Upper lobe of right lung (tissue), 1 donor: ENCODE measurements around the gene NPFFR1. TPM values are rescaled to one million over a fixed set of nuclear protein-coding genes. Genes with fewer than 3 reads are reported as not detected.

Source experiments
- ATAC-seq: fragments of 200-7000 bp; cut with Tn5 transposase; one replicate; pipeline ENCODE4 v1.9.1; 2020; ENCODE audit warnings: mild to moderate bottlenecking, moderate library complexity
- DNase-seq: peaks from one replicate; pipeline ENCODE4 v3.0.0-alpha.2; 2020
- H3K27ac ChIP-seq: fragments of 200-600 bp; one replicate; pipeline ENCODE4 v1.8.0; 2022
- H3K27me3 ChIP-seq: fragments of 200-600 bp; one replicate; pipeline ENCODE4 v1.8.0; 2022; ENCODE audit warnings: mild to moderate bottlenecking
- H3K36me3 ChIP-seq: fragments of 200-600 bp; one replicate; pipeline ENCODE4 v1.8.0; 2022
- H3K4me1 ChIP-seq: fragments of 200-600 bp; one replicate; pipeline ENCODE4 v1.8.0; 2022
- H3K4me3 ChIP-seq: fragments of 200-600 bp; one replicate; pipeline ENCODE4 v1.8.0; 2022; ENCODE audit warnings: mild to moderate bottlenecking
- H3K9me3 ChIP-seq: fragments of 200-600 bp; one replicate; pipeline ENCODE4 v1.8.0; 2022
- intact Hi-C: fragments of 100-400 bp; cut with DNase I; formaldehyde crosslinking; loops from one replicate; pipeline ENCODE4 v1.11.0; 2022
- total RNA-seq: library from RNA; stranded (reverse); fragmentation: NEBNext Ultra II Directional; extraction: Animal tissue kit (Norgen Biotek cat#: 25700); gene quantifications from one replicate; pipeline ENCODE4 v1.2.1, GENCODE V29; 2021
- TF ChIP-seq, protein P1 (sequence below): fragments of 200-600 bp; IDR thresholded peaks from one replicate; pipeline ENCODE4 v1.8.0; 2022; ENCODE audit warnings: antibody characterized with exemption
- donor health status: DM: no; HTN: yes; CAD: no; lungs with severe emphysema.

NPFFR1 gene
- total RNA-seq, 1 donor from 2014 or later = 1.1 TPM

DNA sequence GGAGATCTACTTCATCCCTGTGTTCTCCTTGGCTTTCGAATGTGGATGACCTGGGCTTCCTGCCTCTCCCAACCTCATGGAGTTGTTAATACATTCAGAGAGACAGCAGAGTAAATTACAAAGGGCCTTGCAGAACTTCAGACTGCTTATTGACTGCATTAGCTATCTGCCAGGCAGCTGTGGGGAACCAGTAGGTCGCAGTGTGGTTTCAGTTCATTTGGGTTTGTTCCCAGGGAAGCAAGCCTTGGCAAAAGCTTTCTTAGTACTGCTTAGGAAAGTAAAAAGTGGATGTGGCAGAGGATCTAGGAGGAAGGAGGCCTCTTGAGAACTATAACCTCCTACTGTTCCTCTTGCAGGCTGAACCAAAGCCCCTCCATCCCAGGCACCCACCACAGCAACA, 9.2 kb downstream of the NPFFR1 start:
- intact Hi-C loops = loop anchor here (10.0 kb wide), 1 partner anchor 90 kb away; no protein-coding TSS in a partner anchor
- Histone ChIP-seq H3K4me3 (no peak overlapping the region), H3K4me1 (peaks cover 7% of the 10 kb centered on the region), H3K9me3 (no peaks in the 10 kb centered on the region), H3K36me3 (no peaks in the 10 kb centered on the region), H3K27me3 (no peaks in the 10 kb centered on the region), H3K27ac (no peak overlapping the region)
- TF ChIP-seq, protein P1, sequence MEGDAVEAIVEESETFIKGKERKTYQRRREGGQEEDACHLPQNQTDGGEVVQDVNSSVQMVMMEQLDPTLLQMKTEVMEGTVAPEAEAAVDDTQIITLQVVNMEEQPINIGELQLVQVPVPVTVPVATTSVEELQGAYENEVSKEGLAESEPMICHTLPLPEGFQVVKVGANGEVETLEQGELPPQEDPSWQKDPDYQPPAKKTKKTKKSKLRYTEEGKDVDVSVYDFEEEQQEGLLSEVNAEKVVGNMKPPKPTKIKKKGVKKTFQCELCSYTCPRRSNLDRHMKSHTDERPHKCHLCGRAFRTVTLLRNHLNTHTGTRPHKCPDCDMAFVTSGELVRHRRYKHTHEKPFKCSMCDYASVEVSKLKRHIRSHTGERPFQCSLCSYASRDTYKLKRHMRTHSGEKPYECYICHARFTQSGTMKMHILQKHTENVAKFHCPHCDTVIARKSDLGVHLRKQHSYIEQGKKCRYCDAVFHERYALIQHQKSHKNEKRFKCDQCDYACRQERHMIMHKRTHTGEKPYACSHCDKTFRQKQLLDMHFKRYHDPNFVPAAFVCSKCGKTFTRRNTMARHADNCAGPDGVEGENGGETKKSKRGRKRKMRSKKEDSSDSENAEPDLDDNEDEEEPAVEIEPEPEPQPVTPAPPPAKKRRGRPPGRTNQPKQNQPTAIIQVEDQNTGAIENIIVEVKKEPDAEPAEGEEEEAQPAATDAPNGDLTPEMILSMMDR = no peak
- DNase-seq = no peak
- ATAC-seq = peak; percentile 65

DNA sequence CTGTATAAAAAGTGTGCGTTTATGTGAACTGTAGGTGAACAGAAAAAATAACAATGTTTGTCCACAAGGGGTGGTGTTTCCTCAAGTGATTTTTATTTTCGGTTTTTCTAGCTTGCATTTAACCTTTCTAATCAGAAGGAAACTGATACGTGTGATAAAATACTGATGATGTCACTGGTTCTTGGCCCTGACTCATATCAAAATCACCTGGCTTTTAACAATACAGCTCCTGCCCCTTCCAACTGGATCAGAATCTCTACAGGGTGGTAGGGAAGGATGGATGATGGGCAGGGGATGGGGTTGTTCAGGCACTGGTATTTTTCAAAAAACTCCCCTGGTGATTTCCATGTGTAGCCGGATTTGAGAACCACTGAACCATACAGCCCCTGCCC, 10.9 kb downstream of the NPFFR1 start:
- peaks cover 7% of the 10 kb centered on the region for H3K4me1 ChIP-seq
- TF ChIP-seq, protein P1 = peak; percentile 58
- H3K27ac ChIP-seq = no peak overlapping the region
- intact Hi-C loops = loop anchor here (10.0 kb wide), 1 partner anchor 92 kb away; no protein-coding TSS in a partner anchor
- DNase-seq = no peak
- no peaks in the 10 kb centered on the region for H3K27me3 ChIP-seq
- no peaks in the 10 kb centered on the region for H3K9me3 ChIP-seq
- no peaks in the 10 kb centered on the region for H3K36me3 ChIP-seq
- ATAC-seq = peak; percentile 18
- no peak overlapping the region for H3K4me3 ChIP-seq

DNA sequence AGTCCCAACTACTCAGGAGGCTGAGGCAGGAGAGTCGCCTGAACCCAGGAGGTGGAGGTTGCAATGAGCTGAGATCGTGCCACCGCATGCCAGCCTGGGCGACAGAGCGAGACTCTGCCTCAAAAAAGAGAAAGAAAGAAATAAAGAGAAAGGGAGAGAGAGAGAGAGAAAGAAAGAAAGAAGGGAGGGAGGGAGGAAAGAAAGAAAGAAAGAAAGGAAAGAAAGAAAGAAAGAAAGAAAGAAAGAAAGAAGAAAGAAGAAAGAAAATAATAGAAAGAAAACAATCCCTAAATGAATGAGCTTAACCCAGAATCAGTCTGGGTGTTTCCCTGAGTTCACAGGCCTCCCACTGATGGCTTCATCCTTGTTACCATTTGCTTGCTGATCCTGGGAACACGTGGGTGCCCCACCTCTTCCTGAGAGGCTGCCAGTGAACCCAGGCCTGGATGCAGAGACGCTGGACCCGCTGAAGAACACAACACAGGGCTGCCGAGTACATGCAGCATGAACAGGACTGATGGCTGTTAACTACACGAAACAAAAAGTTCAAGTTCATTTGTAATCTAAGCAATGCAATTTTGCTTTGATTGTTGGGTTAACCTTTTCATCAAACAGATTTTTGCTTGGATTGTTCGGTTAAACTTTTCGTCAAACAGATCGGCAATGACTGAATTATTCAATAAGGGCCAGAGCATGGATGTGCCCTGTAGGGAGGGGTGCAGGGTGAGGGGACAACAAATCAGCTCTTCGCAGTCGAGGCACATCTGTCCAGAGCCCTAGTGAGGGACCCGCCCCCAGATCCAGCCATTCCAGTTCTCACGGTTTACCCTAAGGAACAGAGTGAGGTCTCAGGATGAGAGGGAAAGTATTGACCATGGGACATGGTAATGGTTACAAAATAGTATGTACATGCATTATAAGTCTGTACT, 11.5 kb downstream of the NPFFR1 start:
- TF ChIP-seq, protein P1 = no peak
- H3K27me3 ChIP-seq = no peaks in the 10 kb centered on the region
- H3K9me3 ChIP-seq = no peaks in the 10 kb centered on the region
- H3K4me1 ChIP-seq = peaks cover 7% of the 10 kb centered on the region
- no peaks in the 10 kb centered on the region for H3K36me3 ChIP-seq
- intact Hi-C loops = loop anchor here (10.0 kb wide), 1 partner anchor 93 kb away; no protein-coding TSS in a partner anchor
- DNase-seq (no peak), ATAC-seq (no peak)
- H3K4me3 ChIP-seq = no peak overlapping the region
- no peak overlapping the region for H3K27ac ChIP-seq

DNA sequence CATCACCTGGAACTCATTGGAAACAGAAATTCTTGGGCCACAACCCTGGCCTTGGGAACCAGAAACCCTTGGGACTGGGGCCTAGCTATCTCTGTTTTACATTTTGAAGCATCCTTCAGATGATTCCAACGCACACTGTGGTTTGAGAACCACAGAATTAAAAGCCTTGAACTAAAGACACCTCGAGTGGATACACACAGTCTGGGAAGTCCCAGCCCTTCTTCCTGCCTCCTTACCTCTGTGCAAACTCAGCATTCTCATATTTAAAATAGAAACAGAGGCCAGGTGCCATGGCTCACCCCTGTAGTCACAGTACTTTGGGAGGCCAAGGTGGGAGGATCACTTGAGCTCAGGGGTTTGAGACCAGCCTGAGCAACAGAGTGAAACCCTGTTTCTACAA, 12.9 kb downstream of the NPFFR1 start:
- no peak overlapping the region for H3K27ac ChIP-seq
- no peaks in the 10 kb centered on the region for H3K9me3 ChIP-seq
- TF ChIP-seq, protein P1 = no peak
- H3K36me3 ChIP-seq = no peaks in the 10 kb centered on the region
- intact Hi-C loops = loop anchor here (10.0 kb wide), 1 partner anchor 94 kb away; no protein-coding TSS in a partner anchor
- DNase-seq = no peak
- ATAC-seq = no peak
- H3K27me3 ChIP-seq = no peaks in the 10 kb centered on the region
- H3K4me3 ChIP-seq = no peak overlapping the region
- H3K4me1 ChIP-seq = peaks cover 7% of the 10 kb centered on the region

DNA sequence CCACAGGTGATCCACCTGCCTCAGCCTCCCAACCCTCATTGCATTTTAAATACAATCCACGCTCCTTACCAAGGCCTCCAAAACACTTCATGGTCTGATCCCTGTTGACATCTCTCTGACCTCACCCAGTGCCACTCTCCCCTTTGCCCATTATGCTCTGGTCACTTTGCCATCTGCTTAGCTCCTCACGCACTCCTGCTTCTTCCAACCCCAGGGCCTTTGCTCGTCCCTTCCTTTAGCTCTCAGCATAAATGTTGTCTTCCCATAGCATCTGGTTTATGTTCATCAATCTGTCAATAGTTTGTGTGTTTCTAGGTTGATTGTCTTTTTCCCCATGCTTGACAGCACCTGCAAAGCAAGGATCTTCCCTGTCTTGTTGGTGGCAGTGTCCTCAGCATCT, 14.1 kb downstream of the NPFFR1 start:
- DNase-seq (no peak), ATAC-seq (no peak)
- intact Hi-C loops = loop anchor here (10.0 kb wide), 1 partner anchor 95 kb away; no protein-coding TSS in a partner anchor
- H3K4me3 ChIP-seq = no peak overlapping the region
- H3K4me1 ChIP-seq = peaks cover 1% of the 10 kb centered on the region
- H3K27ac ChIP-seq = no peak overlapping the region
- TF ChIP-seq, protein P1 = no peak
- H3K9me3 ChIP-seq = no peaks in the 10 kb centered on the region
- no peaks in the 10 kb centered on the region for H3K36me3 ChIP-seq
- no peaks in the 10 kb centered on the region for H3K27me3 ChIP-seq
